Loucy (cell line): ENCODE results near the gene BUB1.

Experiments used
- CTCF ChIP-seq: fragments of 200-600 bp; sonication (generic); conservative IDR thresholded peaks from 2 replicates; pipeline ENCODE4 v1.5.1; 2014; ENCODE audit warnings: mild to moderate bottlenecking, antibody characterized with exemption, low read length
- EZH2phosphoT487 ChIP-seq: fragments of 200-600 bp; IDR thresholded peaks from 2 replicates; pipeline ENCODE4 v1.6.1; 2018; ENCODE audit warnings: antibody characterized with exemption, mild to moderate bottlenecking, moderate library complexity, borderline replicate concordance

- TF ChIP-seq CTCF (no peak), EZH2phosphoT487 (no peak)
Measured at GRCh38 chr2:110725370-110725769, 47.5 kb upstream of the BUB1 start.
